Measurements from ENCODE around the gene RRH.

DNA sequence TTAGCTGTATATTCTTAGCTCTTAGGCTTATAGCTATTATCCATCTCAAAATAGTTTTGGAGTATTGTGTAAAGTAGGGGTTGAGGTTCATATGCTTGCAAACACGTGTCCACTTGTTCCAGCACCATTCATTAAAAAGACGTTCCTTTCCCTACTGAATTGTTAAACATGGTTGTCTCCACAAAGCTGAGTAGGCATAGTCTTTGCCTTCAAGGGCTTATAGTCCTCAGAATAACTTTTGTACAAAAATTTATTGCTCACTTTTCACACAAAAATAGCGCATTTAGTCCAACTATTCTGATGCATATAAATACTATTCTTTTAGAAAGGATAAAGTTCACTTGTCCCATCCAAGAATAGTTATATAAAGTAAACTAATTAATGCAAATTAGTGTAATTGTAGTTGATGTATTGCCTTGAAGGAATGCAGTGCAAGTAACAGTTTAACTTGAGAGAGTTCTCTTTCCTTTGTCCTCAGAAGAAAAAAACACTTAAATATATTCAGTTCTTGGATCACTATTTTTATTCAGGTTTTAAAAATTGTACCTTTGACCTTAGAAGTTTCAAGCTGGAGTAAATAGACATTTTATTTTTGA lies 34.2 kb downstream of the RRH start:
- TF ChIP-seq CTCF (IDR thresholded peaks at IDR 0.05) = no peak
- no peak for TF ChIP-seq ZFX (IDR thresholded peaks at IDR 0.05; ENCODE audit: borderline replicate concordance)
